ENCODE data around the gene SV2A. TPM values are rescaled to one million over a fixed set of nuclear protein-coding genes. Genes with fewer than 3 reads are reported as not detected.

Gene SV2A
- total RNA-seq, 4 donors from 2014 or later, result 0.12 to 0.56 (median 0.30) TPM

DNA sequence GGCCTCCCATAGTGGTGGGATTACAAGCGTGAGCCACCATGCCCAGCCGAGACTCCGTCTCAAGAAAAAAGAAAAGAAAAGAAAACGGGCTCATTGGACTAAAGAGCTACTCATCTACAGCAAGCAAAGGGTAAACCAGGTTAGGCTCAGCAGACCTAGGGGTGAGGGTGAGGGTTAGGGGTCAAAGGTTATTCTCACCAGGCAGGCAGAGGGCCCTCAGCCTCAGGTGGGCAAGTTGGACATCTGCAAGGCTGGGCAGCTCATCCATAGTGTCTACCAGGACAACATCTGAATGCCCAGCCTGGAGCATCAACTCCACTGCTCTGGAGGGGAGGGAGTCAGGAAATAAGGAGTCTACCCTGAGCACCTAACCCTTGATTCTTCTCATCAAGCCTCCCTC is 15.6 kb upstream of the SV2A start:
- Histone ChIP-seq H3K9me3 (no peaks in the 10 kb centered on the region), H3K27me3 (no peaks in the 10 kb centered on the region), H3K36me3 (no peaks in the 10 kb centered on the region), H3K4me1 (peaks cover 23 to 36% of the 10 kb centered on the region in 2 donors), H3K27ac (no peak overlapping the region), H3K4me3 (no peak overlapping the region)
- intact Hi-C loops (cut with DNase I; ENCODE audit: low total_unique reads) (no loop called here), in situ Hi-C loops (cut with MboI; ENCODE audit: low sequenced_read_pairs in 4 of 4) (no loop called here)
- TF ChIP-seq, protein P1, sequence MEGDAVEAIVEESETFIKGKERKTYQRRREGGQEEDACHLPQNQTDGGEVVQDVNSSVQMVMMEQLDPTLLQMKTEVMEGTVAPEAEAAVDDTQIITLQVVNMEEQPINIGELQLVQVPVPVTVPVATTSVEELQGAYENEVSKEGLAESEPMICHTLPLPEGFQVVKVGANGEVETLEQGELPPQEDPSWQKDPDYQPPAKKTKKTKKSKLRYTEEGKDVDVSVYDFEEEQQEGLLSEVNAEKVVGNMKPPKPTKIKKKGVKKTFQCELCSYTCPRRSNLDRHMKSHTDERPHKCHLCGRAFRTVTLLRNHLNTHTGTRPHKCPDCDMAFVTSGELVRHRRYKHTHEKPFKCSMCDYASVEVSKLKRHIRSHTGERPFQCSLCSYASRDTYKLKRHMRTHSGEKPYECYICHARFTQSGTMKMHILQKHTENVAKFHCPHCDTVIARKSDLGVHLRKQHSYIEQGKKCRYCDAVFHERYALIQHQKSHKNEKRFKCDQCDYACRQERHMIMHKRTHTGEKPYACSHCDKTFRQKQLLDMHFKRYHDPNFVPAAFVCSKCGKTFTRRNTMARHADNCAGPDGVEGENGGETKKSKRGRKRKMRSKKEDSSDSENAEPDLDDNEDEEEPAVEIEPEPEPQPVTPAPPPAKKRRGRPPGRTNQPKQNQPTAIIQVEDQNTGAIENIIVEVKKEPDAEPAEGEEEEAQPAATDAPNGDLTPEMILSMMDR (IDR thresholded peaks at IDR 0.05 in 4 of 5, conservative IDR thresholded peaks at IDR 0.05 in 1 of 5), result no peak
- no peak for TF ChIP-seq POLR2A (IDR thresholded peaks at IDR 0.05)
- ATAC-seq (no peak), DNase-seq (no peak)

DNA sequence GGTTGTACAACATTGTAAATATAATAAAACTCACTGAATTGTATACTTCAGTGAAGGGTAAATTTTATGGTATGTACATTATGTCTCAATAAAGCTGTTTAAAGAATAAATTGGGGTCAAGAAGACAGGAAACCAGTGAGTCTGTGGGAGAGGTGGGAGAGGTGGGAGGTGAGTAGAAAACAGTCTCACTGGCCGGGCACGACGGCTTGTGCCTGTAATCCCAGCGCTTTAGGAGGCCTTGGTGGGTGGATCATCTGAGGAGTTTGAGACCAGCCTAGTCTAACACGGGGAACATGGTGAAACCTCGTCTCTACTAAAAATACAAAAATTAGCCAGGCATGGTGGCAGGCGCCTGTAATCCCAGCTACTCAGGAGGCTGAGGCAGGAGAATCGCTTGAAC is 14.8 kb upstream of the SV2A start:
- Histone ChIP-seq H3K9me3 (no peaks in the 10 kb centered on the region), H3K4me3 (no peak overlapping the region), H3K36me3 (no peaks in the 10 kb centered on the region), H3K27ac (no peak overlapping the region), H3K27me3 (no peaks in the 10 kb centered on the region), H3K4me1 (peaks cover 17 to 30% of the 10 kb centered on the region in 2 donors)
- intact Hi-C loops (cut with DNase I; ENCODE audit: low total_unique reads) (no loop called here), in situ Hi-C loops (cut with MboI; ENCODE audit: low sequenced_read_pairs in 4 of 4) (no loop called here)
- ATAC-seq (no peak), DNase-seq (no peak)
- no peak for TF ChIP-seq POLR2A (IDR thresholded peaks at IDR 0.05)
- TF ChIP-seq, protein P1 (IDR thresholded peaks at IDR 0.05 in 4 of 5, conservative IDR thresholded peaks at IDR 0.05 in 1 of 5), result no peak

DNA sequence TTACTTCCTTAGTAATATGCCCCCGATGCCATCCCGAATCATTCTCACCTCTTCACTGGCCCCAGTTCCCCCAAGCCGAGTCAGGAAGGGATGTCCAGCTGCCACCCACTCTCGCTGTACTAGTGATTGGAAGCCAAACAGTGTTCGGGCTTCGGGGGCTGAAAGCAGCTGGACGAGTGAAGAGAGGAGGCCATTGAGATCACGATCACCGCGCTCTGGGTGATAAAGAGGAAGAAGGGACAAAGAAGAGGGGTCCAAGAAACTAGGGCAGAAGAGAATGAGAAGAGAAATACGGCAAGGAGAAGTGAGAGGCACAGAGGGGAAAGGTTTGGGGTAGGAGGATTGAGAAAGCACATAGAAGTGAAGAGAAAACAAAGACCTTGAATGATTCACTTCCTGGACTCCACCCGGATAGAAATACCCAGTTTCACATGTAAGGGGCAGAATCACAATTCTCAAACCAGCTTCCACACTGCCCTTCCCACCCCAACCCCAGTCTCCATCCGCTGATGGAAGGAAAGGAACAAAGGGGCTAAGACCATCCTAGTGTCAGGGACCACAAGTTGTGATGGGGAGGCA is 13.7 kb upstream of the SV2A start:
- Histone ChIP-seq H3K27me3 (no peaks in the 10 kb centered on the region), H3K4me3 (no peak overlapping the region), H3K9me3 (no peaks in the 10 kb centered on the region), H3K36me3 (peaks cover 0 to 7% of the 10 kb centered on the region in 2 donors), H3K4me1 (peaks cover 16 to 26% of the 10 kb centered on the region in 2 donors), H3K27ac (no peak overlapping the region)
- DNase-seq, result no peak
- intact Hi-C loops (cut with DNase I; ENCODE audit: low total_unique reads) (no loop called here), in situ Hi-C loops (cut with MboI; ENCODE audit: low sequenced_read_pairs in 4 of 4) (no loop called here)
- ATAC-seq, result no peak
- TF ChIP-seq, protein P1 (IDR thresholded peaks at IDR 0.05 in 4 of 5, conservative IDR thresholded peaks at IDR 0.05 in 1 of 5), result no peak
- no peak for TF ChIP-seq POLR2A (IDR thresholded peaks at IDR 0.05)

DNA sequence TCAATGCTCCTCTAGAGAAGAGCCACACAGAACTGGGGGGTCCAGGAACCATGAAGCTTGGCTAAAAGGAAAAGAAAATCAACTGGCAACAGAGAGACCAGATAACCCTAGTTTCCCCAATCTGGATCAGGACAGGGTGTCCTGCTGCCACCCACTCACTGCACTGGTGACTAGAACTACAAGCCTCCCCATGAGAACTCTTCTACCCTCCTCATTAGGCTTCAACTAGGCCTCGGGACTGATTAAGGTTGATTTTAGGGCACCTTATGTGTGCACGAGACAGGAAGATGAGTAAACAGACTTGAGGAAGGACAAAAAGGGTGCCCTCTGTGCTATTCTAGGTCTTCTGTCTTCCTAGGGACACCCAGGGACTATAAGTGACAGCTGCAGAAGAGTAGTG is 12.2 kb upstream of the SV2A start:
- no peak overlapping the region for H3K27ac ChIP-seq
- no peak overlapping the region for H3K4me3 ChIP-seq
- peaks cover 30 to 41% of the 10 kb centered on the region in 2 donors for H3K4me1 ChIP-seq
- no peak for ATAC-seq
- H3K36me3 ChIP-seq, result peaks cover 0 to 22% of the 10 kb centered on the region in 2 donors
- no peaks in the 10 kb centered on the region for H3K27me3 ChIP-seq
- intact Hi-C loops (cut with DNase I; ENCODE audit: low total_unique reads), result no loop called here
- no peak for DNase-seq
- in situ Hi-C loops (cut with MboI; ENCODE audit: low sequenced_read_pairs in 4 of 4), result no loop called here
- TF ChIP-seq, protein P1 (IDR thresholded peaks at IDR 0.05 in 4 of 5, conservative IDR thresholded peaks at IDR 0.05 in 1 of 5), result no peak
- TF ChIP-seq POLR2A (IDR thresholded peaks at IDR 0.05), result no peak
- no peaks in the 10 kb centered on the region for H3K9me3 ChIP-seq

DNA sequence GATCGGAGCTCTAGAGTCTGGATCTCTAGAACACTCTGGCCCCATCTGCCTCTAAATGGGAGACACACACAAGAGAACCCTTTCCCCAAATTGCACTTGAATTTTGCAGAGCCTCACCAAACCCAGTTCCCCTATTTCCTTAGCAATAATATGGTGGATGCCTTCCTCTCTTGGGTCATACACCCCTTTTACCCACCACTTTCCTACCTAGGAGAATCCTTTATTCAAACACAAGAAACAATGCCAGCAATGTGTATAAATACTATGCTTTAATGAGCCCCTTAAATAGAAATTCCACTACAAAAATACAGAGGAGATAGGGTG is 10.7 kb upstream of the SV2A start:
- TF ChIP-seq POLR2A (IDR thresholded peaks at IDR 0.05), result no peak
- TF ChIP-seq, protein P1 (IDR thresholded peaks at IDR 0.05 in 4 of 5, conservative IDR thresholded peaks at IDR 0.05 in 1 of 5), result no peak
- in situ Hi-C loops (cut with MboI; ENCODE audit: low sequenced_read_pairs in 4 of 4) (no loop called here), intact Hi-C loops (cut with DNase I; ENCODE audit: low total_unique reads) (no loop called here)
- DNase-seq (no peak), ATAC-seq (no peak)
- peak overlapping the region; percentile 92 to 98 (median 94) for H3K27ac ChIP-seq
- no peaks in the 10 kb centered on the region for H3K27me3 ChIP-seq
- H3K9me3 ChIP-seq, result no peaks in the 10 kb centered on the region
- H3K4me1 ChIP-seq, result peaks cover 29 to 33% of the 10 kb centered on the region in 2 donors
- H3K36me3 ChIP-seq, result peaks cover 0 to 37% of the 10 kb centered on the region in 2 donors
- H3K4me3 ChIP-seq, result peak overlapping the region; percentile 73 to 98 (median 92)
